C4-2B (cell line): Measurements from ENCODE around the gene CYP3A7.

Experiments used
- CTCF ChIP-seq: fragments of 450-650 bp; conservative IDR thresholded peaks from 2 replicates; pipeline ENCODE4 v1.5.1; 2017; ENCODE audit warnings: mild to moderate bottlenecking
- ZFX ChIP-seq: fragments of 450-650 bp; IDR thresholded peaks from 2 replicates; pipeline ENCODE4 v1.6.1; 2017

DNA sequence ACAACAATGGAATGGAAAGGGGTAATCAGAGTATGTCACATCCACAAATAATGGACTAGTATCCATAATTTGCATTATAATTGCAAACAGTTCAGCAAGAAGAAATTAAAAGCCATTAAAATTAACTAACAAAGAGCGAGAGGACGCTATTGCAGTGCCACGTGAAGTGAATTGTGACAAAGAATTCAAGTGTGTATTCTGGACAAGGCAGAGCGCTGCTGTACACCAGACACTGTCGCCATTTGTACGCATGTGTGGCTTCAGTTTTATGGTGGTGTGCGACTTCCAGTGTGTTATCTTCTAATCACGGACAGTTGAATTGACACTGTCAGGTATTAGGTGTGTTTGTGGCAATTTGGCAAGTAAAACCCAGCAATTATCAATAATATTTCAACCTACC lies 66.5 kb downstream of the CYP3A7 start:
- TF ChIP-seq CTCF = no peak
- no peak for TF ChIP-seq ZFX
